DMS153 (cell line): ENCODE data around the gene TMEM259.

ENCODE experiments used
- DNase-seq: peaks from one replicate; lab custom pipeline; 2025; lab: John Stamatoyannopoulos, UW

Gene TMEM259

GRCh38 chr19:1016647-1017114, 4.2 kb downstream of the TMEM259 start:
- no peak for DNase-seq

GRCh38 chr19:1015782-1016646, 4.9 kb downstream of the TMEM259 start:
- no peak for DNase-seq

GRCh38 chr19:1015061-1015781, 5.7 kb downstream of the TMEM259 start:
- DNase-seq = no peak

- DNase-seq = no peak
These were observed 6.5 kb downstream of the TMEM259 start for GRCh38 chr19:1014161-1015060.

GRCh38 chr19:1013218-1013617, 7.7 kb downstream of the TMEM259 start:
- DNase-seq = no peak

- DNase-seq = no peak
These were observed 8.6 kb downstream of the TMEM259 start for GRCh38 chr19:1012334-1012733.

- DNase-seq = no peak
These were observed 9.0 kb downstream of the TMEM259 start for GRCh38 chr19:1011831-1012333.

GRCh38 chr19:1010586-1011510, 10.1 kb downstream of the TMEM259 start:
- no peak for DNase-seq

GRCh38 chr19:1009981-1010538, 10.9 kb downstream of the TMEM259 start:
- DNase-seq = no peak

- DNase-seq = no peak
These were observed 11.6 kb downstream of the TMEM259 start for GRCh38 chr19:1009041-1009980.

GRCh38 chr19:1008268-1009040, 12.5 kb downstream of the TMEM259 start:
- no peak for DNase-seq

GRCh38 chr19:1007399-1008251, 13.3 kb downstream of the TMEM259 start:
- DNase-seq = no peak

GRCh38 chr19:1006711-1007398, 14.1 kb downstream of the TMEM259 start:
- no peak for DNase-seq

- DNase-seq = no peak
These were observed 15.9 kb downstream of the TMEM259 start for GRCh38 chr19:1004803-1005664.

GRCh38 chr19:1004204-1004802, 16.6 kb downstream of the TMEM259 start:
- no peak for DNase-seq

- no peak for DNase-seq
These were observed 17.6 kb downstream of the TMEM259 start for GRCh38 chr19:1003283-1003682.
